ENCODE data around the gene PPIL1.

The PPIL1 gene

DNA sequence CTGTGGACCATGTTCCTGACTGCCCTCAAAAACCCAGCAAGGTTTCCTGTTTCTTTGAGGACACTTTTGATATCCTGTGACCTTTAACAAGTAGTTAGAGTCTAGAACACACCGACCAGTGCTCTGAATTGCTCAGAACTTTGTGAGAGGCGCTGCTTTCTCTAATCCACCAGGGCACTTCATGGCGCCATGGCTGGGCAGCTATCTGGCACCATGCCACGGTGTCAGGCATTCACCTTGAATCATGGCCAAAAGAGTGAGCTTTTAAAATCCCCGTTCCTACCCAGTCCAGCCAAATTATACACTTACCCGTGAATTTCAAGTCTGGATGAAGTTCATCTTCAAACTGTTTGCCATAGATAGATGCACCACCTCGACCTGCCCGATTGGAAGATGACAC lies 18.3 kb downstream of the PPIL1 start:
- no peak for DNase-seq (ENCODE audit: low read depth in 2 of 2, low spot score in 1 of 2)

DNA sequence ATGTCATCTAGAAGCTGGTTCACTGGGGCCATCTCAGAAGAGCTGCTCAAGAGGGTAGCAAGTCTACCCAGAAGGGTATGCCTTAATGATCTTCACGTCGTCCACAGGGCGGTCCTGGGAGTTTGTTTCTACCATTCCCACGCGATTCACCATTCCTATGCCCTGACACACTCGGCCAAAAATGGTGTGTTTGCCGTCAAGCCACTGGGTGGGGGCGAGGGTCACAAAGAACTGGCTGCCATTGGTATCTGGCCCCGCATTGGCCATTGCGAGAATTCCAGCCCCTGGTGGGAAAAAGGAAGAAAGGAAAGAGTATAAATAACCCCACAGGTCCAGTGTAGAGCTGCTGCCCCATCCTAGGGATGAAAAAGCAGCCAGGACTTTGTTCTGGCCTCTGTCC lies 18.9 kb downstream of the PPIL1 start:
- DNase-seq (ENCODE audit: low read depth in 2 of 2, low spot score in 1 of 2) = no peak

DNA sequence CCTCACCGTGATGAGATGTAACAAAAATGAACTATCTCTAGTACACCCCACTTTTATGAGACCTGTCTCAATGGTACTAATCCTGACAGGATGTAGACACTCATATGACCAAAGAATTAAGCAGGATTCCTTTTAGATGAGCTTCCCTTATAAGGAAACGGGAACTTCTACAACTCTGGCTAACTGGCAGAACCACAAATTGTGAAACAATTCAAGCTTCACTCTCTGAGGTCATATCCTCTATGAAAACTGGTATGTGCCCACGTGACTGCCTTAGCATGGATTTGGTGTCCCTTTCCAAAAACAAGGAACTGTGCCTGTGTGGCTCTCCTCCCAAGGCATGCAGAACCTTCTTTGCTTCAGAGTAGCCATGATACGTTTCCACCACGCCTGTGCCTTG lies 21.3 kb downstream of the PPIL1 start:
- DNase-seq (ENCODE audit: low read depth in 2 of 2, low spot score in 1 of 2) = no peak

DNA sequence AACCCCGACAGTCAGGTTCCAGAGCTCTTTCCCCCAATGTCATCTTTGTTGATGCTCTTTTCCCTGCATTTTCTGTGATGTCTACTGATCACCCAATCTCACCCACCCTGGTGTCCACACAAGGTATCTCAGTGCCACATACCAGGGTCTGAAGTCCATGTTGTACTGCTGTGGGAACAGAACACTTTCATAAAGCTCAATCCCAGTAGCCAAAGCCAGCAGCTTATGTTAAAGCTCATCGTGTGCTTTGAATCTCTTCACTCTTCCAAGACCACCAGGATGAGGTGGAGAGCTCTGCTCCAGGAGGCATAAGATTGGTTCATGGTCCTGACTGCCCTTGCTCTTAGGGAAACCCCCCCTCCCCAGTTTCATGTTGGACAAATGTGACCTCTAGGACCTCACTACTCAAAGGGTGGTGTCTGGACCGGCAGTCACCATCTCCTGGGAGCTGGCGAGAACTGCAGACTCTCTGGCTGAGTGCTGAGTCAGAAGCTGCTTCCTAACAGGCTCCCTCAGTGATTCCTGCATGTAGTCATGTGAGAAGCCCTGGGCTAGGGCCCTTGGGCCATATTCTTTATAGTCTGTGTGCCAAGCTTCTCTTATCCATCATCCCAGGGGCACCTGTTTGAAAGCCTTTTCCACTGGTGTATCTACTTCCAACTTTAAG lies 22.0 kb downstream of the PPIL1 start:
- no peak for DNase-seq (ENCODE audit: low read depth in 2 of 2, low spot score in 1 of 2)

DNA sequence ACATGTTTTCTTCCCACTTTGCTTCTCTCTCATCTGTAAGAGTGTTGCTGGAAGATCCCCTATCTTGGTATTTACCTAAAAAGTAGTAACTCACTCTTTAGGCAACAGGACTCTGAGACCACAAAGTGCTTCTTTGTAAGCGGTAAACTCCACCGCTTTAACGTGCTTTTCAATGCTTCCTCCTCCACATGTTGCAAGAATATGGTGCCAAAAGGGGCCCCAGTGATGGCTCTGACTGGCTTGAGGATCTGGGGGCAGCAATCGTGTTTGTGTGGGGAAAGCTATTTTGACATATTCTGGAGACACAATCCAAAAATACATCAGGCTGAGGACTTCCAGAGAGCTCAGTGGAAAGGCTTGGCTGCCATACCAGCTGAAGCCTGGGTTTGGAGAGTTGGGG lies 23.0 kb downstream of the PPIL1 start:
- no peak for DNase-seq (ENCODE audit: low read depth in 2 of 2, low spot score in 1 of 2)

DNA sequence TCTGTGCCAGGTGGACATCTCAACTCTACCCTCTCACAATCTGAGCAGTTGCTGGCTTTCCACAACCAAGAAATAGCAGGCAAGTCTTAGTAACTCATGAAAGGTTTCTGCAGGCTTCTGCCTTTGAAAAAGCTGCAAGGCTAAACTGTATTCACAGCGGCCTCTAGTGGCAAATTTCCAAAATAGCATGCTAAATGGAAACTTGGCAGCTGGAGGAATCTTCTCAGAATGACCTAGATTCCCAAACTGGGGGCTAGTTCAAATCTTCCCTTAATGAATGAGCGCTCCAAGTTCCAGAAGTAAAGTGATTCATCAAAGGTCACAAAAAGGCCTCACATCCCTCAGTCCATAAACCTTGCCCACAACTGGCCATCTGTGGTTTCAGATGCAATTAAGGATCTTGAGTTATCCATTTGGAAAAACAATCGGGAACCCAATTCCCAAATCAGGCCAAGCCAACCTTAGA lies 23.4 kb downstream of the PPIL1 start:
- DNase-seq (ENCODE audit: low read depth in 2 of 2, low spot score in 1 of 2) = no peak

DNA sequence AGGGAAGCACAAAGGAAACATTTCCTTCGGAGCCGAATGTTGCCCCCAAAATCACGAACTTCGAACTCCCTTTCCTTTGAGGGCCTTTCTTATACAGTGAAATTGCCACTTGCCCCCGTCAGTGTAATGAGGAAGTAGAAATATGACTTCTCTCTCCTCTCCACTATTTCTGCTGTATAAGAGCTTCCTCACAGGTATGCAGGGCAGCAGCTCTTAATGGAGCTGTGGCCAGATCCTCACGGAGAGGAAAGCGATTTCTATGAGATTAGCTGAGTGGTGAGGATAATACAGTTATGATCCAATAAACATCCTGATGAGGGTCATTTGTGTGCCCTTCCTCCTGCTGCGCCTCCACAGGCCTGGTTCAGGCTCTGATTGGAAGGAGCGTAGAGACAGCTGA lies 24.6 kb downstream of the PPIL1 start:
- no peak for DNase-seq (ENCODE audit: low read depth in 2 of 2, low spot score in 1 of 2)

DNA sequence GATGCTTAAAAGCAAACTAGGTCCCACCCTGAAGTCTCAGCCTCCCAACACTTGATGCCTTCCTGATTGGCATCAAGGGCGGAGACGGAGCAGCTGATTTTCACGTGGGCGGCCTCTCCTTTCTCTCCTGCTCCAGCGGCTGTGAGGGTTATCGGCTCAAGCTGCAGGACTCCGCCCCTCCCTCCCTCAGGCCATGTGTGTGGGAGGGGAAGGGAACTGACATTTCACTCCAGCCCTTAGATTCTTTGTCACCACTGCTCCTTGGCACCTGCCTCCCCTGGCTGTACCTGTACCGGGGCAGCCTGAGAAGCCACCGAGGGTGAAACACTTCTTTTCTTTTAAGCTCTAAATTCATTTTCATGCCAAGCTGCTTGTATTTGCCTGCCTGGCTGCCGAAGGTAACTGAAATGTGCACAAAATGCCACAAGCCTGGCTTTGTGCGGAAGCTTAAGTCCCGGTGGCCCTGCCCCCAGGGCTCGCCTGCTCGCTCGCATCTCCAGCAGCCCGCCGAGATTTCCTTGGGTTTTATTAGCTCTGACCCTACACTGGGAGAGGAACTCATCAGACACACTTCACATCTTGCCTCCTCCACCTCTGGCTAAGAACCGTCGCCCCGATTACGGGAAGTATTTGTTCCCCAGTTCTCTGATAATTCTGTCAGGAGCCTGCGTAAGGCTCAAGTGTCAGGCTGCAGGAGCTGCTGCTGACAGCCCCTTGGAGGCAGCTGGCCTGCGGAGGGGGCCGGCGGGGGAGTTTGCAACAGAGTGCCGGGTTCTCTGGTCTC lies 25.8 kb downstream of the PPIL1 start:
- no peak for DNase-seq (ENCODE audit: low read depth in 2 of 2, low spot score in 1 of 2)

DNA sequence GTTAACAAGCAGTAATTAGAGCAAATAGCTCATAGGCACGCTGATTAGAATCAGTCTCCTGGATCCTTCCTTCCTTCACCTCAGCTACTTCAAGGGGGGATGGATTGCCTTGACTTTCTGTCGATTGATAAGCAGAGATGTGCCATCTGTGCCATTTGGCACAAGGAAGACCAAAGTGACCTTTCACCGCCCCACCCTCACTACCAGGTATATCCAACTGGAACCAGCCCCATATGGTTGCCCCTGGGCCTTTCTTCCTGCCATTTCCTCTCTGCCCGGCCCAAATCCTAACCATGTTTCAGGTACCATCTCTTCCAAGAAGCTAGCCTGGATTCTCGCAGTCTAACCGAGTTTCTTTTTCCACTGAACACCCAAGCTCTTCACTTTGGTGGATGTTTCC lies 26.6 kb downstream of the PPIL1 start:
- no peak for DNase-seq (ENCODE audit: low read depth in 2 of 2, low spot score in 1 of 2)

DNA sequence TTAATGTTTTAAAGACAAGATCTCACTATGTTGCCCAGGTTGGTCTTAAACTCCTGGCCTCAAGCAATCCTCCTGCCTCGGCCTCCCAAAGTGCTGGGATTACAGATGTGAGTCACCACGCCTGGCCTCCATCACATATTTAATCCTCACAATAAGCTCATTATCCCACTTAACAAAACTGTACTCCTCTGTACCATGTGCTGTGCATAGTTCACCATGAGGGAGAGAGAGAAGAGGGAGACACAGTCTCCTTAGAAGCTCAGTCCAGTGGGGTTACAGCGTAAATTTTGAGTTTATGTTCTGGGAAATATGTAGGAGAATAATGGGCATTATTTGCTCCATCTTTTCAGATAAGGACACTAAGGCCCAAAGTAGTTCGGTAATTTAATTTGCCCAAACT lies 27.5 kb downstream of the PPIL1 start:
- no peak for DNase-seq (ENCODE audit: low read depth in 2 of 2, low spot score in 1 of 2)

DNA sequence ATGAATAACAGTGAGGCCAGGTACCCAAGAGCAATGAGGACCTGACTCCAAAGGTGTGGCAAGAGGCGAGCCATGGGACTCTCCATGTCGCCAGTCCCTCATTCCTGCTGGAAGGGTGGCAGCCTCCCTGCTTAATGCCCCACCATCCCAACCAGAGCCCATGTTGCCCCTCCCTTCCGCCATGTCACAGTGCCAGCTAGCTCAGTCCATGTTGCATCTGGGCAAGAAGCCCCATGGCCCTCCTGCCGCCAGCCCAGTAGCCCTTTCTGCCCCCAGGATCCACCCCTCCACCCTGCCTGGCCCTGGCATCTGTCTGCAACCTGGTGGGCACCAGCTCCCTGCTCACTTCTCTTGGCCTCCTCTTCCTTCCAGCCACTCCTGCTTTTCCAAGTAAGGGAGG lies 29.4 kb downstream of the PPIL1 start:
- DNase-seq (ENCODE audit: low read depth in 2 of 2, low spot score in 1 of 2) = no peak

DNA sequence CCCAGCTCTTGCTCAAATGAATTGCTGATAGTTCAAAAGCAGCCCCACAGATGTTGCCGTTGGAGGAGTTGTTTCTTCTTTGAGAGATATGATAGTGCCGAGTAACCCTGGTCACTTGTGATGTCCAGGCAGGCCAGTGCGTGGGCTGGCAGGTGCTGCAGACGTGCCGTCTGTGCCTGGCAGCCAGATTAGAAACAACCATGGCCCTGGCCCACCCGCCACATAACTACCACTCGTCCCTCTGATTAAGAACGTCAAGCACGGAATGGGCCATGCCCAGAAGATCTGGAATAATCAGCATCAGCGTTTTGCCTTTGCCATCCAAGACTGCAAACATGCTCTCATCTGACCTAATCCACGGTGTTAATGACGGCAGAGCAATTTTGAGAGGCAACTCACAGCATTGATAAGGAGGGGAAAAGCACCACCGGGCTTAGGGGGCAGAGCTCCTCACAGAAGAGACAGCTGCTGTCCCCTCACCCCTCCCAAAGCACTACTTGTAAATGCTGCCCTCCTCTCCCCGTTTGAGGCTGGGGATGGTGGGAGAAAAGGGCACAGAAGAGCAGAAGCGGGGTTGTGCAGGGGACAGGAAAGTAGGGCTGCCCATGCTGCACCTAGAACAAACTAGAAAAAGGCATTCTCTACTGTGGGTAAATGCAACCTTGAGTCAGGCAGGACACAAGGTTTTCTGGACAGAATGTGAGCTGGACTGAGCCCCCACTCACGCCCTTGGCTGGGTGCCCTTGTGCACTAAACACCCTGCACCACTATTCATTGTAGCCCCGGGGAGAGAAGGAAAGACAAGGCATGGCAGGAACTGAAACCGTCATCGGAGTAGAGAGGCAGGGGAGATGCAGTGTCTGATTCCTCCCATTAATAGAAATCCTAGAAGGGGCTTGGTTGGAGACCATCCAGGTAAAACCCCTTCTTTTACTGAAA lies 30.1 kb downstream of the PPIL1 start:
- no peak for DNase-seq (ENCODE audit: low read depth in 2 of 2, low spot score in 1 of 2)

DNA sequence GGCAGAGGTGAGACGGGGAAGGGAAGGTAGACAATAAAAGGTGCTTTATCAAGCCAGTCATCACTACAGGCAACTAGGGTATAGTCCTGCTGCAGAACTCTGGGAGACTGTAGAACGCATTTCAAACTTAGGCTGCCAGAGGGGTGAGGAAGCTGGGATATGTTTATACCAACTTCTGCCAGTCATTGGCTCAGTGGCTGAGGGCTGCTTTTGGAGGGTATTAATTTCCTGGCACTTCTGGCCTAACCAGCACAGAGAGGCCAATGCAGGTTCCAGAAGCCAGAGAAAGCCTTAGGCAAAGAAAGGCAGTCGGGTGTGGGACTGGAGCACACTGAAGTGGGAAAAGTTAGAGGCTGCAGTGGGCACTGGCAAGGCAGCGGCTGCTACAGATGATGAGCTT lies 31.4 kb downstream of the PPIL1 start:
- DNase-seq (ENCODE audit: low read depth in 2 of 2, low spot score in 1 of 2) = no peak

DNA sequence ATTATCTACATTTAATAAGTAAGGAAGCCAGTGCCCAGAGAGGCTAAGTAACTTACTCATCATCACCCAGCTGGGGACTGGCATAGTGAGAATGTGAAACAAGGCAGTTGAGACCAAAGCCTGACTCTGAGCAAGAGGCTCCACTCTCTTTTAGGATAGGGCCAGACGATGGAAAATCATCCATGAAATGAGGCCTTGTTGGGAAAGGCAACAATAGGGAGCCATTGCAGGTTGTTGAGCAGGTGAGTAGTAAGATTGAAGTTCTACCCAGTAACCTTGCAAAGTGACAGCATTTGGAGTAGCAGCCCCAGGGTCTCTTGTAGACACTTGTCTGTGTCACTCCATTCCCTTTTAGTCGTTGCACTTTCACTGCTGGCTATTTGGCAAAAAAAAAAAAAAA lies 32.8 kb downstream of the PPIL1 start:
- DNase-seq (ENCODE audit: low read depth in 2 of 2, low spot score in 1 of 2) = no peak

DNA sequence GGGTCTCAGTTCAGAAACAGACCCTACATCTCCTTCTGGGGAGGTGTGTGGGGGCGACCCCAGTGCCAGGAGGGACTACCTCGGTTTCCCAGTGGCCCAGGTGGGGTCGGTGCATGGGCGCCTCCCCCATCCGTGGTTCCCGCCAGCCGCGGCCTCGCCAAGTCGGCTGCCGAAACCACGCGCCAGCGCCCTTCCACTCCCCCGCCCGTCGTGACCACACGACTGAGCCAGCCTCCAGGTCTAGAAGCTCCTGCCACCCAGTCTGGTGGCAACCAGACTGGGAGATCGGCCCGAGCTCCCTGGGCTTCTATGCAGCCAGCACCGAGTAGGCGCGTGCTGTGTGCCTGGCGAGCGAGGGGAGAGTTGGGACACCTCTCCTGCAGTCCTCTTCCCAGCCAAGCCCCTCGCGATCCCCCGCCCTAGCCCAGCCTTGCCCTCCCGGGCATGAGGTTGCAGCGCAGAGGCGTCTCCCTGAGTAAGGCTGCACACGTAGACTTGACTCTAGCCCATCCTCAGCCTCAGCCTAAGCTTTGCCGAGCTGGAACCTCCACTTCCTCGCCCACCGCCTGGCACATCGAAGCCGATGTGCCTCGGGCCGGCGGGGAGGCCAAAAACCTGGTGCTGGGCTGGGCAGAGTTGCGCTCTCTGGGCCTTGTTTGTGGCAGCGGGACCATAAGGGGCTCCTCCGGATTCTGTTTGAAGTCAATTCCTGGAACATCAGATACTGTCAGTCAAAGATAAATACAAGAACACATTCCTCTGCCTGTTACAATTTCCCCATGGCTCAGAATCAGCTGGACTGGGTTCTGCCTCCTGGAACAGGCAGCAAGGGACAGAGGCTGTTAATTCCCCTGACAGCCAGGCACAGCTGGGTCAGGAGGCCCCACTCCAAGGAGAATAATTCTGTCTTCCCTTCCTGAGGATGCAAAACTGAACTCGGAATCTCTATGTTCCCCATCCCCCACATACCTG lies 33.9 kb downstream of the PPIL1 start:
- DNase-seq (ENCODE audit: low read depth in 2 of 2, low spot score in 1 of 2) = peak in 1 of 2 donors; percentile 6

DNA sequence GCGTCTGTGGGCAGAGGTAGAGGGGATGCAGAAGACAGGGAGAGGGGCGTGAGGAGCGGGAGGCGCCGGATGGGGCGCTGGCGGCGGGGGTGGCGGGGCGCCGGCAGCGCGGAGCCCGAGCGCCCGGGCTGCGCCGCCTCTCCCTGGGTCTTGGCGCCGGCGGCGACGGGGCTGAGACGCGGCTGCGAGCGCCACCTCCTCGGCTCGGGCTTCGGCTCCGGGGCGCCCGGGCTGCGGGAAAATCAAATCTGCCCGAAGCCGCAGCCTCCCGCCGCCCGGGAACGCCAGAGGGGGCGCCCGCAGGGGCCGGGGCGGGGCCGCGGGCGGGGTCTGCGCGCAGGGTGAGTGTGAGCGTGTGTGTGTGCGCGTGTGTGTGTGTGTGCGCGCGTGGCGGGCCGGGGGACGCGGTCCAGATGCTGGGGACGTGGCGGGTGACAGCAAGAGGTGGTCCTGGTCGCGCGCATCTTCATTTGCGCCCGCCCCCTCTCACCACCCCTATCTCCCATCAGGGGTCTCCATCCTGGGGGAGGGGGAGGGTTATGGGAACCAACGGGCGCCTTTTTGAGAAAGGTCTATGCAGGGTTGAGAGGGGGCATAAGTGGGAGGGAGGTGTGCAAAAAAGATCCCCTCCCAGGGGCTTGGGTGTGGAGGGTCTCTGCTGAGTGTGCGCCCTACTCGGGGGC lies 34.7 kb downstream of the PPIL1 start:
- DNase-seq (ENCODE audit: low read depth in 2 of 2, low spot score in 1 of 2) = no peak

DNA sequence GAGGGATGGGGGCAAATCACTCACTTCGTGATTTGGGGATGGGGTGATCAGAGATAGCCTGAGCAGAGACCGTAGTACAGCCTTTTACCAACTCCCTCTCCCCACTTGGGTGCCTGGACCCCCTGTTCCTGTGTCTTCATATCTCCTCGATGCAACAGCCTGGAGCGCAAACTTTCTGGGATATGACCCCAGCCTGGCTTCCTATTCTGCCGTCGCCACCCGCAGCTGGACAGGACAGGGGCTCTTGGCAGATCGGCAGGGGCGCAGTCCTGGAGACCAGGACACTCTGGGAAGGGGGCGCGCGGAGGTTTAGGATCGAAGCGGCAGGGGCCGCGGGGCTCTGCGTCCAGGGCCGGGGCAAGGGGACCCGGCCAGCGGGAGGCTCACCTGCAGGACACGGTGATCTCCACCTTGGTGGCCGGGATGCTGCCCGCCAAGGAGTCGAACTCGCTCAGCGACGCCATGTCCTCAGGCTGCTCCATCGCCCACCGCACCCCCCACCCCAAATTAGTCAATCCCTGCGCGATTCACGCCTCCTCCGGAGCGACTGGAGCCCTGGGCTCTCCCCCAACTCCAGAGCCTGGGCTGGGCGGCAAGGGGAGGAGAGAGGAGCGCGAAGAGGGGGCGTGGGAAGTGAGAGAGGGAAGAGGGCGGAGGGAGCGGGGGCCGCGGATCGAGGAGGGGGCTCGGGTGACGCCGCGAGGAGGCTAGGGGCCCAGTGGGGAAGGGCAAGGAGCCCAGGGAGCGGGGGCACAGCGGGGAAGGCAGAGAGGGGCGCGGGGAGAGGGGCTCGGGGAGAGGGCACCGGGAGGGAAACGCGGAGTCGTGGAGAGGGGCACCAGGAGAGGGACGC lies 35.5 kb downstream of the PPIL1 start, which contains the start of gene CPNE5:
Gene CPNE5, minus strand, starts transcription at position 549 of the 853 bp plus-strand sequence. Its CDS starts 67 bp downstream, at position 482.
- no peak for DNase-seq (ENCODE audit: low read depth in 2 of 2, low spot score in 1 of 2)

DNA sequence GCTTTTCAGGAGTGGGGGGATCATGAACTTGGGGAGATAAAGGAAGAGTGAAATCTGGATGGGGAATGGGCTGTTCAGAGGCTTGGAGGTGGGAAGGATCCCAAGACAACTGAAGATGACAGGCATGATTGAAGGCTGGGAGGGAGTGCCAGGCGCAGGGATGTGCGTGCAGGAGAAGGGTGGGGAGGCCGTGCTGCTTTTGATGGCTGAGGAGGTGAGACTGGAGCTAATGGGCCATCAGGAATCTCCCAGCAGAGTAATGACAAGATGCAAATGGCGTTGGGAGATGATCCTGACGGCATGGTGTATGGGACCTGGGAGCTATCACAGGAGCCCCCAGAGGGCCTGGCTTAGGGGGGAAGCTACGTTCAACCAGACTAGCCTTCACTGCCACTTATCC lies 36.9 kb downstream of the PPIL1 start:
- DNase-seq (ENCODE audit: low read depth in 2 of 2, low spot score in 1 of 2) = no peak

DNA sequence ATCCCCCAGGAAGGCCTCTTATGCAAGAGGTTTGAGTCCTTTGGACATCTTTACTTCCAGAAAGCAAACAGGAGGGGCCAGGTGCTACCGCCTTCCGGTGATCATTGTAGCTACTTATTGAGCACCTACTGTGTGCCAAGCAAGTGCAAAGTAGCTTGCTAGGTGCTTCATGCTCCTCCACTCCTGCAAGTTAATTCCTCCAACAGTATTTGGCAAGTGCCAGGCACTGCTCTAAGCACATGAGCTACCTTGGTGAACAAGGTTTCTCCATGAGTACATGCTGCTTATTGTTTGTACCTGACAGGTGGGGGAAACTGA lies 37.6 kb downstream of the PPIL1 start:
- no peak for DNase-seq (ENCODE audit: low read depth in 2 of 2, low spot score in 1 of 2)

Data from stimulated activated CD8-positive, alpha-beta memory T cell treated with anti-CD3 and anti-CD28 coated beads, Interleukin-4, amount 100 ng/mL, for 4 hours (primary cell).